Immature natural killer cell (primary cell): ENCODE measurements around the gene LRRC17. TPM values are rescaled to one million over a fixed set of nuclear protein-coding genes. Genes with fewer than 3 reads are reported as not detected.

ENCODE experiments used
- DNase-seq, 3 donors: peaks; one replicate each; pipeline ENCODE4 v3.0.0; 2022; ENCODE audit warnings: mixed read lengths in 1 of 3
- H3K27ac Mint-ChIP-seq, 6 donors: one replicate each; pipeline ENCODE4 v1.8.0; 2020; ENCODE audit warnings: mixed read lengths in 6 of 6, mild to moderate bottlenecking in 5 of 6, inconsistent platforms in 4 of 6, moderate library complexity in 3 of 6
- H3K27me3 Mint-ChIP-seq, 3 donors: one replicate each; pipeline ENCODE4 v1.8.0; 2020 to 2021; ENCODE audit warnings: low read depth in 3 of 3, mild to moderate bottlenecking in 3 of 3, mixed read lengths in 3 of 3, moderate library complexity in 3 of 3, inconsistent platforms in 1 of 3
- H3K36me3 Mint-ChIP-seq, 3 donors: one replicate each; pipeline ENCODE4 v1.8.0; 2020; ENCODE audit warnings: mixed read lengths in 3 of 3, inconsistent platforms in 2 of 3, mild to moderate bottlenecking in 2 of 3
- H3K4me1 Mint-ChIP-seq, 2 donors: one replicate each; pipeline ENCODE4 v1.8.0; 2020; ENCODE audit warnings: inconsistent platforms in 2 of 2, mild to moderate bottlenecking in 2 of 2, mixed read lengths in 2 of 2, moderate library complexity in 1 of 2
- H3K4me3 Mint-ChIP-seq, 5 donors: one replicate each; pipeline ENCODE4 v1.8.0; 2020; ENCODE audit warnings: mild to moderate bottlenecking in 5 of 5, mixed read lengths in 5 of 5, inconsistent platforms in 3 of 5, moderate library complexity in 3 of 5
- H3K9me3 Mint-ChIP-seq, 6 donors: one replicate each; pipeline ENCODE4 v1.8.0; 2020; ENCODE audit warnings: mild to moderate bottlenecking in 6 of 6, mixed read lengths in 6 of 6, inconsistent platforms in 4 of 6, moderate library complexity in 3 of 6
- polyA plus RNA-seq, 3 donors: library from polyadenylated mRNA; unstranded; fragments of 300-500 nt; fragmentation: Illumina TruSeq; gene quantifications; one replicate each; pipeline ENCODE4 v1.2.3, GENCODE V29; 2021

LRRC17 gene
- polyA plus RNA-seq, 3 donors from 2014 or later = not detected

DNA sequence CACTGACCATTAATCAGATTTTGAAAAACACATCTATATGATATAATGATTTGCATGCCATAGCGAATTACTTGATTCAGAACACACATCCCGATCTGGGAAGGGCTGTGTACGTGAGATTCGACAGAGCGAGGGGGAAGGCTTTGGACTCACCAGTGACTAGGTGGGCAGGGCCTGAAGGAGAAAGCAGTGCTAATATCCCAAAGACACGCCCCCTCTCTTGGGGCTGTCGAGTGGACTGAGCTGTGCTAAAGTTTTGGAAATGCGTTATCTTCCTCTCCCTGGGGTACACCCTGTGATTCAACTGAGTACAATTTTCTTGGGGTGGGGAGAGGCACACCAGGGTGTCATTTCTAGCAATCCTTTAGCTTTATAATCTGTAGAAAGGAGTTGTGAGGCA lies 1.8 kb downstream of the LRRC17 start:
- no peak overlapping the region for H3K4me3 Mint-ChIP-seq
- no peak for DNase-seq
- H3K36me3 Mint-ChIP-seq = no peaks in the 10 kb centered on the region
- no peaks in the 10 kb centered on the region for H3K4me1 Mint-ChIP-seq
- H3K9me3 Mint-ChIP-seq = no peaks in the 10 kb centered on the region
- peaks cover 0 to 5% (median 2%) of the 10 kb centered on the region in 3 donors for H3K27me3 Mint-ChIP-seq
- no peak overlapping the region for H3K27ac Mint-ChIP-seq

DNA sequence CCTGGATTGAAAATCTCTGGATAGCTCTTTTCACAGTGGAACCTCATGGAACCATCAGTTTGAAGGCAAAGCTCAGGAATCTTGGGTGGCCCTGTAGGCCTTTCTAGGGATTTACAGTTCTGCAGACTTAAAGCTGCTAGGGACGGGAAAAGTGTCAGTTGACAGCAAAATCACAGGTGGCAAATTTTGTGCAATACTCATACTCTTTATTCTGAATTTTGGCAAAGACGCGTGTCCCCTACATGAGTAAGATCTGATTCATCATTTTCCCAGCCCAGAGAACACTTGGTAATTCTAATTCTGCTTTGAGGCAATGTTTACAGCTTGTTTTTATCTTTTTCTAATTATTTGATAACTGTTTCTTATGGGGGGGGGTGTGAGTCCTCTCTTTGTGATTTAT lies 3.6 kb downstream of the LRRC17 start:
- Mint-ChIP-seq H3K4me3 (no peak overlapping the region), H3K27ac (no peak overlapping the region), H3K36me3 (no peaks in the 10 kb centered on the region), H3K4me1 (no peaks in the 10 kb centered on the region), H3K9me3 (no peaks in the 10 kb centered on the region), H3K27me3 (no peaks in the 10 kb centered on the region)
- DNase-seq = no peak

DNA sequence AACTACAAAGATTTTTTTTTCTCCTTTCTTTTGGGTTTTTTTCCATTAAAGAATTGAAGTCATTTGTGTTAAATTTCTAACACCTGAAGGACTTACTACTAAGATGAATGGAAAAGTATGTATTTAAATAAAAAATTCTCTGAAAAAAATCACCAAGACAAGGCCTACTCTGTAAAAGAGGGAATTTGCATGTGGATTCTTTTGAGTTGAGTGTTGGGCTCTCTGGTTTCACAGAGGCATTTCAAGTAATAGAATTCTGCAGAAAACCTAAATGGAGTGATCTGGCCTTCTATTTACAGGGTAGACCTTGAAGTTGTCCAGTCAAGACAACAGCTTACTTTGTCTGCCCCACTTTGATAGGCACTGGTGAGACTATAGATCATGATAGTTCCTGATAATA lies 4.1 kb downstream of the LRRC17 start:
- no peak overlapping the region for H3K27ac Mint-ChIP-seq
- H3K9me3 Mint-ChIP-seq = no peaks in the 10 kb centered on the region
- no peak for DNase-seq
- no peaks in the 10 kb centered on the region for H3K27me3 Mint-ChIP-seq
- no peaks in the 10 kb centered on the region for H3K4me1 Mint-ChIP-seq
- H3K4me3 Mint-ChIP-seq = no peak overlapping the region
- H3K36me3 Mint-ChIP-seq = no peaks in the 10 kb centered on the region

DNA sequence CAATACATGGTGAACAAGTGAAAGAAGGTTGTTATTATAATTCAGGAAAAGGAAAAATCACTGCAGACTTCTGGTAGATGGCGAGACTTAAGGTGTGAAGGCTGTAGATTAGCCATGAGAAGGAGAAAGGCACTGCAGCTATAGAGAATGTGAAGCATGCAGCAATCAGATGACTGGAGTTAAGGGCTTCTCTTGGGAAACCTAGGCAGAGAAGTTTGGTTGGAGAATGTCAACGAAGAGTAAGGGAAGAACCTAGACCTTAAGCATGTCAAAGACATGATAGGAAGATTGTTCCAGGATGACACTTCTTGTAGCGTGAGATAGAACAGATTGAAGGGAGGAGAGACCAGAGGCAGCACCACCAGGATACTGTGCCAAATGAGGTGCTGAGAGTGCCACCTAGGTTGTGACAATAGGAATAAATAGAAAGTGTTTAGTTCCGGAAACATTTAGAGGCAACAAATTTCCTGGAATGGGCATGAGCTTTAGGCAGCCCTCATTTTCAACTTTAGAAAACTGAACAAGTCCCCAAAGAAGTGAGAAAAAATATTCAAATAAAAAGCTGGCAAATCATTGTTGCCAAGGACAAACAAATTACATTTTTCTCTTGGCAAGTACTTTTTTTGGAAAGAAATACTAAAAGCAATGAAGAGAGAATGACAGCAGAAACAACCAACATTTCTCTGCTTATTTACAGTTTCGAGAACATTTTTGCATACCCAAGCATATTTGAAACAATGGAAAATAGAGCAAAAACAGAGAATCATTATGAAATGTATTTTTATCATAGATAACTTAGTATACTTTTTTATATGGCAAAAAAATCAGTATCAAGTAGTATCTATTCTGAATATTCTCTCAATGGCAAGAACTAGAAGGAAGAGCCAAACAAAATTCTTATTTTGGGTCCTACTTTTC lies 4.9 kb downstream of the LRRC17 start:
- Mint-ChIP-seq H3K36me3 (no peaks in the 10 kb centered on the region), H3K4me1 (no peaks in the 10 kb centered on the region), H3K27me3 (no peaks in the 10 kb centered on the region), H3K27ac (no peak overlapping the region), H3K4me3 (no peak overlapping the region), H3K9me3 (no peaks in the 10 kb centered on the region)
- no peak for DNase-seq

DNA sequence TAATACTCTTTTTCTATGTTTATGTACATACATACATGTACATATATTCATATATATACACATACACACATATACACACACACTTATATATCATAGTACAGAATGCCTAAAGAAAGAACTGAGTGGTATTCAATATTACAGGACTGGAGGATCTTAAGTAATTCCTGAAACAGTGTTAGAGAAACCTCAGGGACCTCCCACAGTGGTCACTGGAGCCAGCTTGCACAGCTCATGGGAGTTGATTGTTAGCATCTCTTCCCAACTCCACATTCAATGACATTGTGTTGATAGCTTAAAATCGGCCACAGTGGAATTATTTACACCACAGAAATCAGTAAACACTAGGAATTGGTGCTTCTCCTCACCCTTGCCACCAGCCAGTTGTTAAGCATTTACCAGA lies 6.0 kb downstream of the LRRC17 start:
- Mint-ChIP-seq H3K27ac (no peak overlapping the region), H3K4me1 (no peaks in the 10 kb centered on the region), H3K27me3 (no peaks in the 10 kb centered on the region), H3K4me3 (no peak overlapping the region), H3K36me3 (no peaks in the 10 kb centered on the region), H3K9me3 (no peaks in the 10 kb centered on the region)
- DNase-seq = no peak

DNA sequence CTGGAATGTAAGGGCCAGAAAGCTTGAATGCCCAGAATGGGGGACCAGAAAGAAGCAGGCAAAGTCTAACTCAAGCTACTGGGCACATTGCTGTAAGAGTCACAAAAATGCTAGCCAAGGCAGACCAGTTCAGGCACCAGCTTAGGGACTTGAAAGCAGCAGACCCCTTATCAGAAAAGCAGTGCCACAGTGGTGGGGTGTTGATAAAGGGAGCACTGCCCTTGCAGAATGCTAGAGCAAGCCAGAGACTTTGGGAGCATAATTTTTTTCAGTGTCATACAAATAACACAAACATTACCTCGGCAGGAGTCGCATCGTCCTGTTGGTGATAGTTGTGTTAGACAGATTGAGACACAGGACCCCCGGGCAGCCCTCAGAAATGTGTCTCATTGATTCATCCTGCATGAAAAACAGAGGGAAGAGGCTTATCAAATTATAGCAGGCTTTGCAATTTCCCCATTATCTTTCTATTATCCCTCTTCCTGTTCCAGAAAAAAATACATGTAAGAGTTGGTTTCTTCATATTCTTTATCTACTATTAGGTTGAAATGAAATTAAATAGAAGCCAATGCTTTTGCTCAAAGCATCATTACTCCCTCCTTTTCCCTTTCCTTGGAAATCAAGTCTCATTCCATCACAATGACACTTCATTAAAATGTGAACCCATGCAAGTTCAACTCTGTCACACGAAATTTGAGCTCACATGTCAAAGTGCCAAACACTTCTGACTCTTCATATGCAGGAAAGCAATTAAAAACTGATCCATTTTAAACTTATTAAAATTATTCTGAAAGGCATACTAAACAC lies 13.4 kb downstream of the LRRC17 start:
- no peaks in the 10 kb centered on the region for H3K4me1 Mint-ChIP-seq
- H3K27ac Mint-ChIP-seq = no peak overlapping the region
- H3K36me3 Mint-ChIP-seq = no peaks in the 10 kb centered on the region
- no peaks in the 10 kb centered on the region for H3K27me3 Mint-ChIP-seq
- no peaks in the 10 kb centered on the region for H3K9me3 Mint-ChIP-seq
- no peak for DNase-seq
- no peak overlapping the region for H3K4me3 Mint-ChIP-seq

DNA sequence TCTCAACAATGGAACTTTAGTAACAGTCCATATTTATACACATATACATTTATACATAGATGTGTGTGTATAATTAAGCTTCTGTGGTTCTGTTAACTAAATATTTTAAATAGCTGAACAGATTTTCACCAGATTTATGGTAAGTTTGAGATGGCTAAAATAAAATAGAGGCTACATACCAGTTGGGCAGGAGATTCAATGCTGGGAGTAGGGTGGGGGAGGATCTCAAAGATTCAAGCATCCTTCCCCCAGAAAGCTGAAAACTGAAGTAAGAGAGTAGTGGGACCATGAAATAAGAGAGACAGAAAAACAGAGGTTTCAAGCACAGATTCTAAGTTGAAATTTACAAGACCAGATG lies 14.0 kb downstream of the LRRC17 start:
- no peak overlapping the region for H3K27ac Mint-ChIP-seq

DNA sequence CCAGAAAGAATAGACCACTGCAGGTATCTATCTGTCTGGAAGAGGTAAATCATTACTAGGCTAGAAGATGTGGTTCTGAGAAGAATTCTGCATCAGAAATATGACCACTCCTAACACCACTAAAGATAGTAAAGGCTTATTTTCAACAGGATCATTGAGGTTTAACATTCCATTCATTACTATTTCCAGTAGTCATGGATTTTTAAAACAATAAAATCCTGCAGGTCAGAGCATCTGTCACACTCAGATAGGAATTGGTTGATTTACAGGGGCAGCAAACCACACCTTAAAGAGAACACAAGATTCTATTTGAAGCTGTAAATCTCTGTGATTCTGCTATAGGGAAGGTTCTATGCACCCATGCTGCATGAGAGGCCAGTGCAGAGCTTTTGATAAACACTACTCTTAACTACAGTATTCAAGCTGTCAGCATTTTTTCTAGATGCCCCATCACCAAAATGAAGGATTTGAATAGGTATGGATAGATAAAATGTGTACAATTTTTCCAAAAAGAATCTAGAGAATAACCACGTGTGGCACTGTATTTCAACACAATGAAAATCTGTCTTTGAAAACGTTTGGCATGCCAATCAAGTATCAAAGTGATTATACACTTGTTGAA lies 14.6 kb downstream of the LRRC17 start:
- H3K27ac Mint-ChIP-seq = no peak overlapping the region

More for the DNA sequence above, 14.0 kb downstream of the LRRC17 start:
- no peak overlapping the region for H3K4me3 Mint-ChIP-seq
- no peak for DNase-seq
- no peaks in the 10 kb centered on the region for H3K27me3 Mint-ChIP-seq
- no peaks in the 10 kb centered on the region for H3K36me3 Mint-ChIP-seq
- no peaks in the 10 kb centered on the region for H3K9me3 Mint-ChIP-seq
- no peaks in the 10 kb centered on the region for H3K4me1 Mint-ChIP-seq

DNA sequence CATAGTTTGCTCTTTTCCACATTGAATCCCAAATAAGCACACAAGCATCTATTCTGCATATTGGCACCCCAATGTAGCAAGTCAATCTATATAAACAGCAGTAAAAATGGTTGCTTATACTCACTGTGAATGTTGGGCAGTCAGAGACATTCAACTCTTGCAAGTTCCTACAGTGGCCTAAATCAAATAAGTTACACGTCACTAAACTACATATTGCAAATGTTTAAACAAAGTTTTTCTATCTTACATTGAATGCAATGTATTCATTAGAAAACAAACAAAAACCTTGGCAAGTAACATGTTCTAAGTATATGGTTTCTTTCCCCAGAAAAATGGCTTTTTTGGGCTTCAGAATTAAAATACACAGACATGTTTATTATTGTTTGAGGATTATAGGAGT lies 19.0 kb downstream of the LRRC17 start:
- Mint-ChIP-seq H3K4me1 (no peaks in the 10 kb centered on the region), H3K9me3 (no peaks in the 10 kb centered on the region), H3K4me3 (no peak overlapping the region), H3K36me3 (no peaks in the 10 kb centered on the region), H3K27ac (no peak overlapping the region), H3K27me3 (no peaks in the 10 kb centered on the region)
- no peak for DNase-seq

More for the DNA sequence above, 14.6 kb downstream of the LRRC17 start:
- DNase-seq = no peak
- Mint-ChIP-seq H3K4me3 (no peak overlapping the region), H3K27me3 (no peaks in the 10 kb centered on the region), H3K36me3 (no peaks in the 10 kb centered on the region), H3K4me1 (no peaks in the 10 kb centered on the region), H3K9me3 (no peaks in the 10 kb centered on the region)

DNA sequence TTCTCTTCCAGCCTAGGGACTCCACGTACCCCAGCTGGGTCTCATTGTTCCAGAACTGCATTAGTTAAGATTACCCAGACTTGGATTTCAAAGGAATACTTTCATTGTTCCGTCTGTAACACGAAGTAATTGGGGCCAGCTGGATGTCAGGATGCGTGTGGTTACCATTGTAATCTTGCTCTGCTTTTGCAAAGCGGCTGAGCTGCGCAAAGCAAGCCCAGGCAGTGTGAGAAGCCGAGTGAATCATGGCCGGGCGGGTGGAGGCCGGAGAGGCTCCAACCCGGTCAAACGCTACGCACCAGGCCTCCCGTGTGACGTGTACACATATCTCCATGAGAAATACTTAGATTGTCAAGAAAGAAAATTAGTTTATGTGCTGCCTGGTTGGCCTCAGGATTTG lies 21.0 kb downstream of the LRRC17 start:
- H3K36me3 Mint-ChIP-seq = no peaks in the 10 kb centered on the region
- H3K27me3 Mint-ChIP-seq = no peaks in the 10 kb centered on the region
- DNase-seq = no peak
- no peaks in the 10 kb centered on the region for H3K4me1 Mint-ChIP-seq
- H3K4me3 Mint-ChIP-seq = no peak overlapping the region
- H3K27ac Mint-ChIP-seq = no peak overlapping the region
- no peaks in the 10 kb centered on the region for H3K9me3 Mint-ChIP-seq

DNA sequence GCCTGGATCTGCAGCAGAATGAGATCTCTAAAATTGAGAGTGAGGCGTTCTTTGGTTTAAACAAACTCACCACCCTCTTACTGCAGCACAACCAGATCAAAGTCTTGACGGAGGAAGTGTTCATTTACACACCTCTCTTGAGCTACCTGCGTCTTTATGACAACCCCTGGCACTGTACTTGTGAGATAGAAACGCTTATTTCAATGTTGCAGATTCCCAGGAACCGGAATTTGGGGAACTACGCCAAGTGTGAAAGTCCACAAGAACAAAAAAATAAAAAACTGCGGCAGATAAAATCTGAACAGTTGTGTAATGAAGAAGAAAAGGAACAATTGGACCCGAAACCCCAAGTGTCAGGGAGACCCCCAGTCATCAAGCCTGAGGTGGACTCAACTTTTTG lies 21.4 kb downstream of the LRRC17 start:
- no peaks in the 10 kb centered on the region for H3K36me3 Mint-ChIP-seq
- H3K27ac Mint-ChIP-seq = no peak overlapping the region
- H3K4me3 Mint-ChIP-seq = no peak overlapping the region
- no peaks in the 10 kb centered on the region for H3K9me3 Mint-ChIP-seq
- H3K4me1 Mint-ChIP-seq = no peaks in the 10 kb centered on the region
- DNase-seq = no peak
- no peaks in the 10 kb centered on the region for H3K27me3 Mint-ChIP-seq

DNA sequence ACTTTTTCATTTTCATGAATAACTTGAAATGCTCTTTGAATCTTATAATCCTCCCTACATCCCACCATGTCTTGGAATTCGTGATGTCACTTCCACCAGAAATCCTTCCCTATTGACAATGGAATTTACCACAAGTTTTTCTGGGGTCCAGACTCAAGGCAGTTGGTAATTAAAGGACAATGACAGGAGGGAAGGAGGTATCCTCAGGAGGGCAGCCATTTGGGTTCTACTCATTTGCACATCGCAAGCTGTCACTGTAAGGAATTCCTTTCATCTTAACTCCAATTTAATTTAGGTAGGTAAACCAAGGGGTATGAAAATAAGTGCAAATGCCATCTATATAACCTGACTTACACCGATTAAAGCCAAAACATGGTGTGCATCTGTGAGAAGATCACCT lies 21.9 kb downstream of the LRRC17 start:
- H3K36me3 Mint-ChIP-seq = no peaks in the 10 kb centered on the region
- no peak for DNase-seq
- H3K27ac Mint-ChIP-seq = no peak overlapping the region
- H3K9me3 Mint-ChIP-seq = no peaks in the 10 kb centered on the region
- no peak overlapping the region for H3K4me3 Mint-ChIP-seq
- H3K27me3 Mint-ChIP-seq = no peaks in the 10 kb centered on the region
- H3K4me1 Mint-ChIP-seq = no peaks in the 10 kb centered on the region

DNA sequence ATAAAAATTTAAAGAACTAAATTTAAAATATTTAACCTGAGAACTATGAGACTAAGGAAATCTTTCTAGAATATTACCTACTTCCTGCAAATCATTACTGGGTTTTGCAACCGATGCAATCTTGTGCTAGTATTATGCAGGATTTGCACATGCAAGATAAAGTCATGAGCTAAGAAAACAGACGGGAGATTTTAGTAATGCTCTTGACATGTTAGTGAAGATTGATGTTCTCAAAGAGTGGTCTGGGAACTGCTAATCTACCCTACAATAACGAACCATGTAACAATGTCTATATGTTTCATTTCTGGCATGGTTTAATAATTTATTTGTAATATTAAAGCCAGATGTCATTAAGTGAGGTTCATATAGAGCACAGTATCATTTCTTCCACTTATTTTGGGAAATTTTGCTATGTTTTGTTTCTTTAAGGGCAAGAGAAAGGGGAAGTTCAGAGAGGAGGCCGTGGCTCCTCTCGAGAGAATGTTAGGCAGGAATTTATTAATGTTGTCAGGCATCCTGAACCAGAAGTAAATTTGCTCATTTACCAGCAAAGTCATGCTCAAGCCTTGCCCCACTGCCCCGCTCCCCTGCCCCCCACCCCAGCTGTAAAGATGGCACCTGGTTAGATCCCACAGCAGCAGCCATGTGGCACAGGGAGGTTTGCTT lies 22.8 kb downstream of the LRRC17 start:
- no peak for DNase-seq
- Mint-ChIP-seq H3K27ac (no peak overlapping the region), H3K4me3 (no peak overlapping the region), H3K4me1 (no peaks in the 10 kb centered on the region), H3K27me3 (no peaks in the 10 kb centered on the region), H3K9me3 (no peaks in the 10 kb centered on the region), H3K36me3 (no peaks in the 10 kb centered on the region)

DNA sequence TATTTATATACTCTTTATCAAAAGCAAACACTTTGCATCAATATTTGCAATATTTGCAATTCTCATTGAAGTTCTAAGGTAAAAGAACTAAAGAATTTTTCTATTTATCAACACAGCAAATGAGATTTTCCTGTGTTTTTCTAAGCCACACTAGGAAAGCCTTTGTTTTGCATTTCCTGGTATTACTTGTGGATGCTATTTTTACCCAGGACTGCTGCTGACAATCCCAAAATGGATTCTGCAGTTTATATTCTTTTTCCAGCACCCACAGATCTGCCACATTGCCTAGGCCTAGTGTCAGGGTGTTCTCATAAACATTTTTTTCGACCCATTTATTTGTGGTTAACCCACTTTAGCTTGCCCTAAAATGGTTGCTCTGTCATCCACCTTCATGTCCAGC lies 25.9 kb downstream of the LRRC17 start:
- Mint-ChIP-seq H3K9me3 (no peaks in the 10 kb centered on the region), H3K27ac (no peak overlapping the region), H3K27me3 (peaks cover 0 to 1% (median 0%) of the 10 kb centered on the region in 3 donors), H3K36me3 (no peaks in the 10 kb centered on the region), H3K4me3 (no peak overlapping the region), H3K4me1 (no peaks in the 10 kb centered on the region)
- DNase-seq = no peak
